Measurements from ENCODE around the gene MAN1C1. TPM values are rescaled to one million over a fixed set of nuclear protein-coding genes. Genes with fewer than 3 reads are reported as not detected.

MAN1C1 gene
- total RNA-seq, 1 donor from 2014 or later, result 6.8 TPM

DNA sequence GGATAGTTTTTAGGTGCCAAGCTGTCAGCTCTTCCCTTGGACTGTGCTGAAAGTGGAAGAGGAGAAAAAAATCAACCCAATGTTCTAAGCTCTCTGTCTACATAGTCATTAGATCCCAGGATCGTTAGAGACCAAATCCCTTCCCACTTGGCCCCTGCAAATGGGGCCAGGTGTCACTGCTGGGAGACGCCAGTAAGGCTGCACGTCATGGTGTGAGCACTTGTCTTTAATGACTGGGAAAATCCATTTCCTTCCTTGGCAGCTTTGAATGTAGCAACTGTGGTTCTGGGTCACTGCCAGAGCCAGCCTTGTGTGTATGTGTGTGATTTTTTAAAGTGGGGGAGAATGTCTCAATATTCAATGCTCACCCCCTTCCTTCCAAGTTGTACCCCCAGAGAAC is 59.9 kb downstream of the MAN1C1 start:
- peaks cover 12% of the 10 kb centered on the region for H3K4me1 ChIP-seq
- TF ChIP-seq, protein P1, sequence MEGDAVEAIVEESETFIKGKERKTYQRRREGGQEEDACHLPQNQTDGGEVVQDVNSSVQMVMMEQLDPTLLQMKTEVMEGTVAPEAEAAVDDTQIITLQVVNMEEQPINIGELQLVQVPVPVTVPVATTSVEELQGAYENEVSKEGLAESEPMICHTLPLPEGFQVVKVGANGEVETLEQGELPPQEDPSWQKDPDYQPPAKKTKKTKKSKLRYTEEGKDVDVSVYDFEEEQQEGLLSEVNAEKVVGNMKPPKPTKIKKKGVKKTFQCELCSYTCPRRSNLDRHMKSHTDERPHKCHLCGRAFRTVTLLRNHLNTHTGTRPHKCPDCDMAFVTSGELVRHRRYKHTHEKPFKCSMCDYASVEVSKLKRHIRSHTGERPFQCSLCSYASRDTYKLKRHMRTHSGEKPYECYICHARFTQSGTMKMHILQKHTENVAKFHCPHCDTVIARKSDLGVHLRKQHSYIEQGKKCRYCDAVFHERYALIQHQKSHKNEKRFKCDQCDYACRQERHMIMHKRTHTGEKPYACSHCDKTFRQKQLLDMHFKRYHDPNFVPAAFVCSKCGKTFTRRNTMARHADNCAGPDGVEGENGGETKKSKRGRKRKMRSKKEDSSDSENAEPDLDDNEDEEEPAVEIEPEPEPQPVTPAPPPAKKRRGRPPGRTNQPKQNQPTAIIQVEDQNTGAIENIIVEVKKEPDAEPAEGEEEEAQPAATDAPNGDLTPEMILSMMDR (IDR thresholded peaks at IDR 0.05), result no peak
- TF ChIP-seq EZH2phosphoT487 (IDR thresholded peaks at IDR 0.05), result no peak
- no peak for TF ChIP-seq EZH2 (IDR thresholded peaks at IDR 0.05)
- no peaks in the 10 kb centered on the region for H3F3A ChIP-seq (ENCODE audit: low read depth)
- no peak overlapping the region for H3K4me2 ChIP-seq
- Mint-ChIP-seq H3K4me3 (no peak overlapping the region), H3K4me1 (peaks cover 13% of the 10 kb centered on the region), H3K27ac (no peak overlapping the region), H3K36me3 (no peaks in the 10 kb centered on the region), H3K9me3 (no peaks in the 10 kb centered on the region), H3K27me3 (ENCODE audit: insufficient read depth, low read depth) (peaks cover 2% of the 10 kb centered on the region)
- DNase-seq (ENCODE audit: low spot score), result no peak
- no peaks in the 10 kb centered on the region for H3K79me2 ChIP-seq (ENCODE audit: low read depth)
- no peak overlapping the region for H3K9ac ChIP-seq
- no peaks in the 10 kb centered on the region for H3K9me3 ChIP-seq (ENCODE audit: low read depth)
- no peak overlapping the region for H3K4me3 ChIP-seq
- no peak overlapping the region for H2AFZ ChIP-seq (replicated peaks)
- no peak overlapping the region for H3K27ac ChIP-seq
- H3K36me3 ChIP-seq, result no peaks in the 10 kb centered on the region
- no peaks in the 10 kb centered on the region for H3K27me3 ChIP-seq
- H4K20me1 ChIP-seq (ENCODE audit: low read depth), result no peaks in the 10 kb centered on the region

- H3K4me3 ChIP-seq, result no peak overlapping the region
- no peak for DNase-seq (ENCODE audit: low spot score)
- H3K9me3 ChIP-seq (ENCODE audit: low read depth), result no peaks in the 10 kb centered on the region
- no peaks in the 10 kb centered on the region for H4K20me1 ChIP-seq (ENCODE audit: low read depth)
- H3K27ac ChIP-seq, result no peak overlapping the region
- Mint-ChIP-seq H3K4me1 (peaks cover 13% of the 10 kb centered on the region), H3K36me3 (no peaks in the 10 kb centered on the region), H3K27me3 (ENCODE audit: insufficient read depth, low read depth) (no peaks in the 10 kb centered on the region), H3K9me3 (no peaks in the 10 kb centered on the region), H3K27ac (peak overlapping the region; percentile 4), H3K4me3 (no peak overlapping the region)
- no peak overlapping the region for H2AFZ ChIP-seq (replicated peaks)
- no peak for TF ChIP-seq EZH2phosphoT487 (IDR thresholded peaks at IDR 0.05)
- TF ChIP-seq, protein P1 (IDR thresholded peaks at IDR 0.05), result no peak
- no peak for TF ChIP-seq EZH2 (IDR thresholded peaks at IDR 0.05)
- no peaks in the 10 kb centered on the region for H3K27me3 ChIP-seq
- H3K79me2 ChIP-seq (ENCODE audit: low read depth), result no peaks in the 10 kb centered on the region
- no peaks in the 10 kb centered on the region for H3K36me3 ChIP-seq
- no peak overlapping the region for H3K9ac ChIP-seq
- no peaks in the 10 kb centered on the region for H3F3A ChIP-seq (ENCODE audit: low read depth)
- H3K4me1 ChIP-seq, result peaks cover 12% of the 10 kb centered on the region
- peak overlapping the region; percentile 7 for H3K4me2 ChIP-seq
Measured at GRCh38 chr1:25677193-25677773, 60.7 kb downstream of the MAN1C1 start.

- Mint-ChIP-seq H3K4me1 (peaks cover 18% of the 10 kb centered on the region), H3K4me3 (no peak overlapping the region), H3K27me3 (ENCODE audit: insufficient read depth, low read depth) (peaks cover 3% of the 10 kb centered on the region), H3K9me3 (no peaks in the 10 kb centered on the region), H3K27ac (no peak overlapping the region), H3K36me3 (no peaks in the 10 kb centered on the region)
- Histone ChIP-seq H2AFZ (replicated peaks) (no peak overlapping the region), H3K4me2 (no peak overlapping the region), H3K27ac (no peak overlapping the region), H4K20me1 (ENCODE audit: low read depth) (no peaks in the 10 kb centered on the region), H3K36me3 (no peaks in the 10 kb centered on the region), H3K79me2 (ENCODE audit: low read depth) (no peaks in the 10 kb centered on the region), H3K9me3 (ENCODE audit: low read depth) (no peaks in the 10 kb centered on the region), H3F3A (ENCODE audit: low read depth) (no peaks in the 10 kb centered on the region), H3K4me3 (no peak overlapping the region), H3K27me3 (no peaks in the 10 kb centered on the region), H3K4me1 (peaks cover 12% of the 10 kb centered on the region), H3K9ac (no peak overlapping the region)
- no peak for DNase-seq (ENCODE audit: low spot score)
- TF ChIP-seq EZH2 (IDR thresholded peaks at IDR 0.05) (no peak), EZH2phosphoT487 (IDR thresholded peaks at IDR 0.05) (no peak)
- TF ChIP-seq, protein P1 (IDR thresholded peaks at IDR 0.05), result no peak
Measured at GRCh38 chr1:25679171-25679570, 62.6 kb downstream of the MAN1C1 start.

All from neural progenitor cell (in vitro differentiated cells).